ENCODE results near the gene ORAI3. TPM values are rescaled to one million over a fixed set of nuclear protein-coding genes. Genes with fewer than 3 reads are reported as not detected.

Gene ORAI3
- total RNA-seq, 5 donors from 2014 or later (not counting 1 experiment from before 2014, with no cell fraction given) = 6.6 to 22.3 (median 20.8) TPM

GRCh38 chr16:30954993-30955392 is 6.1 kb downstream of the ORAI3 start:
- POLR2A ChIA-PET = no interaction called here
- Histone ChIP-seq H3K4me1 (ENCODE audit: control insufficient read depth in 1 of 2, extremely low read depth in 1 of 2, insufficient read depth in 2 of 2, low read length in 2 of 2) (peaks cover 7 to 45% of the 10 kb centered on the region in 2 experiments), H3K4me3 (ENCODE audit: control insufficient read depth in 1 of 2, extremely low read depth in 1 of 2, low read length in 1 of 2) (no peak overlapping the region), H3K27ac (ENCODE audit: low read length) (no peak overlapping the region), H3K9me3 (no peaks in the 10 kb centered on the region), H3K36me3 (ENCODE audit: control insufficient read depth in 2 of 2, extremely low read depth in 1 of 2, insufficient read depth in 1 of 2, low read length in 1 of 2) (peaks cover 0 to 9% of the 10 kb centered on the region in 2 donors), H3K27me3 (replicated peaks in 1 of 2; ENCODE audit: control insufficient read depth in 2 of 2, extremely low read depth in 1 of 2, insufficient read depth in 2 of 2, low read length in 1 of 2) (no peaks in the 10 kb centered on the region)
- no peak for DNase-seq
- no peak for ATAC-seq (replicated peaks in 1 of 4)
- 93% methylated on average over 5 of the region's 8 CpGs for WGBS (ENCODE audit: insufficient coverage)
- Mint-ChIP-seq H3K27ac (peak overlapping the region in 1 of 2 donors; percentile 43), H3K9me3 (no peaks in the 10 kb centered on the region), H3K36me3 (peaks cover 5% of the 10 kb centered on the region), H3K4me1 (peaks cover 34 to 46% (median 37%) of the 10 kb centered on the region in 3 donors), H3K27me3 (no peaks in the 10 kb centered on the region), H3K4me3 (no peak overlapping the region)
- CTCF ChIA-PET = interaction anchor here (0.7 to 1.4 kb wide), 2 partner anchors 16 to 162 kb away, joined by 5 read pairs; partner anchors contain the start of gene KAT8 (in 1 of the 2)

GRCh38 chr16:30956601-30957455 is 8.0 kb downstream of the ORAI3 start:
- 30% methylated on average over 41 of the region's 42 CpGs for WGBS (ENCODE audit: insufficient coverage)

GRCh38 chr16:30957456-30958174 is 8.7 kb downstream of the ORAI3 start, which contains the start of gene SETD1A:
SETD1A (plus strand) TSS chr16:30957754; CDS start chr16:30958732, 978 bp downstream.
- Histone ChIP-seq H3K4me3 (ENCODE audit: control insufficient read depth in 1 of 2, extremely low read depth in 1 of 2, low read length in 1 of 2) (peak within 1 kb of the TSS; percentile 75 to 97), H3K4me1 (ENCODE audit: control insufficient read depth in 1 of 2, extremely low read depth in 1 of 2, insufficient read depth in 2 of 2, low read length in 2 of 2) (peaks cover 6 to 32% of the 10 kb centered on the region in 2 experiments), H3K9me3 (no peaks in the 10 kb centered on the region), H3K36me3 (ENCODE audit: control insufficient read depth in 2 of 2, extremely low read depth in 1 of 2, insufficient read depth in 1 of 2, low read length in 1 of 2) (peaks cover 4 to 33% of the 10 kb centered on the region in 2 donors), H3K27ac (ENCODE audit: low read length) (peak within 1 kb of the TSS; percentile 93), H3K27me3 (replicated peaks in 1 of 2; ENCODE audit: control insufficient read depth in 2 of 2, extremely low read depth in 1 of 2, insufficient read depth in 2 of 2, low read length in 1 of 2) (no peaks in the 10 kb centered on the region)
- ChIA-PET POLR2A (interaction anchor here in 1 of 2 donors (0.6 kb wide), 1 partner anchor 184 kb away, joined by 3 read pairs; no protein-coding TSS in a partner anchor), CTCF (interaction anchor here in 1 of 2 donors (0.6 kb wide), 1 partner anchor 34 kb away, joined by 4 read pairs; the partner anchor contains the start of gene FBXL19)
- peak; percentile 91 to 99 (median 97) for DNase-seq
- no peaks in the 10 kb centered on the region for H3K27me3 Mint-ChIP-seq
- peaks cover 38 to 41% (median 39%) of the 10 kb centered on the region in 3 donors for H3K4me1 Mint-ChIP-seq
- under 1% methylated on average over 85 of the region's 85 CpGs for WGBS (ENCODE audit: insufficient coverage)
- H3K9me3 Mint-ChIP-seq = no peaks in the 10 kb centered on the region
- peak within 1 kb of the TSS; percentile 93 to 94 (median 94) for H3K4me3 Mint-ChIP-seq
- H3K27ac Mint-ChIP-seq = peak within 1 kb of the TSS; percentile 99
- ATAC-seq (replicated peaks in 1 of 4) = peak; percentile 87 to 90 (median 88)
- peaks cover 25% of the 10 kb centered on the region for H3K36me3 Mint-ChIP-seq

More at GRCh38 chr16:30956601-30957455, 8.0 kb downstream of the ORAI3 start:
- POLR2A ChIA-PET = interaction anchor here in 1 of 2 donors (0.5 kb wide), 1 partner anchor 218 kb away, joined by 3 read pairs; no protein-coding TSS in a partner anchor
- Histone ChIP-seq H3K27me3 (replicated peaks in 1 of 2; ENCODE audit: control insufficient read depth in 2 of 2, extremely low read depth in 1 of 2, insufficient read depth in 2 of 2, low read length in 1 of 2) (no peaks in the 10 kb centered on the region), H3K4me1 (ENCODE audit: control insufficient read depth in 1 of 2, extremely low read depth in 1 of 2, insufficient read depth in 2 of 2, low read length in 2 of 2) (peaks cover 6 to 32% of the 10 kb centered on the region in 2 experiments), H3K9me3 (no peaks in the 10 kb centered on the region), H3K4me3 (ENCODE audit: control insufficient read depth in 1 of 2, extremely low read depth in 1 of 2, low read length in 1 of 2) (peak overlapping the region; percentile 75 to 97), H3K36me3 (ENCODE audit: control insufficient read depth in 2 of 2, extremely low read depth in 1 of 2, insufficient read depth in 1 of 2, low read length in 1 of 2) (peaks cover 4 to 26% of the 10 kb centered on the region in 2 donors), H3K27ac (ENCODE audit: low read length) (peak overlapping the region; percentile 93)
- DNase-seq (peak; percentile 50 to 87 (median 67)), ATAC-seq (replicated peaks in 1 of 4) (peak; percentile 65 to 70 (median 66))
- peaks cover 38 to 42% (median 39%) of the 10 kb centered on the region in 3 donors for H3K4me1 Mint-ChIP-seq
- H3K9me3 Mint-ChIP-seq = no peaks in the 10 kb centered on the region
- peak overlapping the region; percentile 99 for H3K27ac Mint-ChIP-seq
- CTCF ChIA-PET = no interaction called here
- H3K4me3 Mint-ChIP-seq = peak overlapping the region; percentile 93 to 94 (median 94)
- H3K36me3 Mint-ChIP-seq = peaks cover 20% of the 10 kb centered on the region
- H3K27me3 Mint-ChIP-seq = no peaks in the 10 kb centered on the region

- Mint-ChIP-seq H3K4me3 (peak overlapping the region; percentile 85 to 94 (median 88)), H3K4me1 (peaks cover 38 to 41% (median 39%) of the 10 kb centered on the region in 3 donors), H3K9me3 (no peaks in the 10 kb centered on the region), H3K27ac (peak overlapping the region; percentile 84 to 92), H3K36me3 (peaks cover 31% of the 10 kb centered on the region), H3K27me3 (no peaks in the 10 kb centered on the region)
- no peaks in the 10 kb centered on the region for H3K27me3 ChIP-seq (replicated peaks in 1 of 2; ENCODE audit: control insufficient read depth in 2 of 2, extremely low read depth in 1 of 2, insufficient read depth in 2 of 2, low read length in 1 of 2)
- H3K4me3 ChIP-seq (ENCODE audit: control insufficient read depth in 1 of 2, extremely low read depth in 1 of 2, low read length in 1 of 2) = peak overlapping the region; percentile 54 to 69
- peaks cover 5 to 41% of the 10 kb centered on the region in 2 donors for H3K36me3 ChIP-seq (ENCODE audit: control insufficient read depth in 2 of 2, extremely low read depth in 1 of 2, insufficient read depth in 1 of 2, low read length in 1 of 2)
- H3K4me1 ChIP-seq (ENCODE audit: control insufficient read depth in 1 of 2, extremely low read depth in 1 of 2, insufficient read depth in 2 of 2, low read length in 2 of 2) = peaks cover 6 to 30% of the 10 kb centered on the region in 2 experiments
- peak overlapping the region; percentile 42 for H3K27ac ChIP-seq (ENCODE audit: low read length)
- no peaks in the 10 kb centered on the region for H3K9me3 ChIP-seq
- peak in 2 of 4 experiments; percentile 25 to 48 for ATAC-seq (replicated peaks in 1 of 4)
- CTCF ChIA-PET = interaction anchor here in 1 of 2 donors (0.5 to 0.6 kb wide), 2 partner anchors 35 to 630 kb away, joined by 3 to 4 read pairs; partner anchors contain the start of gene FBXL19
- DNase-seq = peak in 19 of 35 experiments; percentile 41 to 76 (median 59)
- POLR2A ChIA-PET = interaction anchor here in 1 of 2 donors (0.6 kb wide), 1 partner anchor 183 kb away, joined by 3 read pairs; no protein-coding TSS in a partner anchor
- 20% methylated on average over 39 of the region's 55 CpGs for WGBS (ENCODE audit: insufficient coverage)
Observed at GRCh38 chr16:30958175-30959079, 9.6 kb downstream of the ORAI3 start.

GRCh38 chr16:30961384-30961783 is 12.5 kb downstream of the ORAI3 start:
- Mint-ChIP-seq H3K9me3 (no peaks in the 10 kb centered on the region), H3K36me3 (peaks cover 44% of the 10 kb centered on the region), H3K4me3 (no peak overlapping the region), H3K27ac (no peak overlapping the region), H3K27me3 (no peaks in the 10 kb centered on the region), H3K4me1 (peaks cover 31 to 37% (median 33%) of the 10 kb centered on the region in 3 donors)
- ChIA-PET CTCF (no interaction called here), POLR2A (no interaction called here)
- Histone ChIP-seq H3K4me3 (ENCODE audit: control insufficient read depth in 1 of 2, extremely low read depth in 1 of 2, low read length in 1 of 2) (no peak overlapping the region), H3K36me3 (ENCODE audit: control insufficient read depth in 2 of 2, extremely low read depth in 1 of 2, insufficient read depth in 1 of 2, low read length in 1 of 2) (peaks cover 20 to 69% of the 10 kb centered on the region in 2 donors), H3K27me3 (replicated peaks in 1 of 2; ENCODE audit: control insufficient read depth in 2 of 2, extremely low read depth in 1 of 2, insufficient read depth in 2 of 2, low read length in 1 of 2) (no peaks in the 10 kb centered on the region), H3K9me3 (no peaks in the 10 kb centered on the region), H3K4me1 (ENCODE audit: control insufficient read depth in 1 of 2, extremely low read depth in 1 of 2, insufficient read depth in 2 of 2, low read length in 2 of 2) (peaks cover 6 to 28% of the 10 kb centered on the region in 2 experiments), H3K27ac (ENCODE audit: low read length) (no peak overlapping the region)
- no peak for DNase-seq
- WGBS (ENCODE audit: insufficient coverage) = 98% methylated on average over 8 of the region's 11 CpGs
- ATAC-seq (replicated peaks in 1 of 4) = no peak

Measured in T-cell (primary cell).